ENCODE data around the gene SMIM38. TPM values are rescaled to one million over a fixed set of nuclear protein-coding genes. Genes with fewer than 3 reads are reported as not detected.
"Not testable (repeated sequence)": the region's sequence is repeated elsewhere in the genome, so short reads cannot be mapped to it uniquely, and the experiment has no call there.

The SMIM38 gene
- total and polyA plus RNA-seq, 4 donors, result 0.03 to 1.7 (median 0.07) TPM

DNA sequence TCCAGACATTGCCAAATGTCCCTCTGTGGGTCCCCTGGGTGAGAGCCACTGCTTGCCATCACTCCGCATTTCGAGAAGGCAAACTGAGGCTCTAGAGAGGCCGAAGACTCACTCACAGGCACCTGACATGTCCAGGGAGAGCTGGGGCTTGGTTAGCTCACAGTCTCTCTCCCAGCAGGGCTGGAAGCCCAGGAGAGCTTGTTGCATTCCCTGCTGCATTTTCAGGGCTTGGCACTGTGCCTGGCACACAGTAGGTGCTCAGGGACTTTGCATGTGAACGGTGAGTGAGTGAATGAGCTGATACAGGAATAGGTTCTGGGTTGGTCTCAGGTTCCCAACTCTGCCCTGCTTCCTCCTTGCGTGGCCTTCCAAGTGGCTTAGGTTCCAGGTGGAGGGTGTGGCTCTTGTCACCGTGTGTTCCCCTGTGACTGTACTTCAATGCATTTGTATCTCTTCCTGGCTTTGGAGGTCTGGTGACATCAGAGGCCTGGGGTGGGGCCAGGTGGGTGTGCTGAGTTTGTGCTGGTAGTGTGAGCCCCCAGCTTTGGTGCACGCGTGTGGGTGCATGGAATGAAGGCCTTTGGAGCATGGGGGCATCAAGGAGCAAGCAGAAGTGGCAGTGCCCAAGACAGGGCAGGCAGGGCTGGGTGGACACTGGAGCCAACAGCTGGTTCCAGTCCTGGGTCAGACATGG, 18.4 kb upstream of the SMIM38 start:
- Histone ChIP-seq H3K27ac (ENCODE audit: low read depth in 1 of 2, low read length in 2 of 2) (no peak overlapping the region), H3K36me3 (ENCODE audit: control insufficient read depth in 4 of 4, insufficient read depth in 3 of 4, low read depth in 1 of 4, low read length in 3 of 4) (no peaks in the 10 kb centered on the region), H3K27me3 (ENCODE audit: control insufficient read depth in 4 of 4, insufficient read depth in 4 of 4, low read length in 3 of 4) (no peaks in the 10 kb centered on the region), H3K9me3 (ENCODE audit: control insufficient read depth in 4 of 4, low read length in 3 of 4) (no peaks in the 10 kb centered on the region), H3K9ac (ENCODE audit: low read depth in 1 of 2, low read length in 2 of 2) (no peak overlapping the region), H3K4me1 (ENCODE audit: control insufficient read depth in 4 of 4, insufficient read depth in 4 of 4, low read length in 3 of 4) (peaks cover 0 to 6% (median 2%) of the 10 kb centered on the region in 4 donors), H3K4me3 (ENCODE audit: low read depth in 1 of 3, low read length in 3 of 3) (no peak overlapping the region)
- TF ChIP-seq, protein P1, sequence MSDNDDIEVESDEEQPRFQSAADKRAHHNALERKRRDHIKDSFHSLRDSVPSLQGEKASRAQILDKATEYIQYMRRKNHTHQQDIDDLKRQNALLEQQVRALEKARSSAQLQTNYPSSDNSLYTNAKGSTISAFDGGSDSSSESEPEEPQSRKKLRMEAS (IDR thresholded peaks at IDR 0.05), result no peak
- no peak for TF ChIP-seq NR2F2 (IDR thresholded peaks at IDR 0.05)
- TF ChIP-seq RXRA (IDR thresholded peaks at IDR 0.05), result no peak
- no peak for TF ChIP-seq SP1 (IDR thresholded peaks at IDR 0.05)
- TF ChIP-seq, protein P2, sequence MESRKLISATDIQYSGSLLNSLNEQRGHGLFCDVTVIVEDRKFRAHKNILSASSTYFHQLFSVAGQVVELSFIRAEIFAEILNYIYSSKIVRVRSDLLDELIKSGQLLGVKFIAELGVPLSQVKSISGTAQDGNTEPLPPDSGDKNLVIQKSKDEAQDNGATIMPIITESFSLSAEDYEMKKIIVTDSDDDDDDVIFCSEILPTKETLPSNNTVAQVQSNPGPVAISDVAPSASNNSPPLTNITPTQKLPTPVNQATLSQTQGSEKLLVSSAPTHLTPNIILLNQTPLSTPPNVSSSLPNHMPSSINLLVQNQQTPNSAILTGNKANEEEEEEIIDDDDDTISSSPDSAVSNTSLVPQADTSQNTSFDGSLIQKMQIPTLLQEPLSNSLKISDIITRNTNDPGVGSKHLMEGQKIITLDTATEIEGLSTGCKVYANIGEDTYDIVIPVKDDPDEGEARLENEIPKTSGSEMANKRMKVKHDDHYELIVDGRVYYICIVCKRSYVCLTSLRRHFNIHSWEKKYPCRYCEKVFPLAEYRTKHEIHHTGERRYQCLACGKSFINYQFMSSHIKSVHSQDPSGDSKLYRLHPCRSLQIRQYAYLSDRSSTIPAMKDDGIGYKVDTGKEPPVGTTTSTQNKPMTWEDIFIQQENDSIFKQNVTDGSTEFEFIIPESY (IDR thresholded peaks at IDR 0.05), result no peak
- 91% methylated on average over 8 of the region's 8 CpGs for WGBS
- DNase-seq (ENCODE audit: low spot score), result peak; percentile 30

DNA sequence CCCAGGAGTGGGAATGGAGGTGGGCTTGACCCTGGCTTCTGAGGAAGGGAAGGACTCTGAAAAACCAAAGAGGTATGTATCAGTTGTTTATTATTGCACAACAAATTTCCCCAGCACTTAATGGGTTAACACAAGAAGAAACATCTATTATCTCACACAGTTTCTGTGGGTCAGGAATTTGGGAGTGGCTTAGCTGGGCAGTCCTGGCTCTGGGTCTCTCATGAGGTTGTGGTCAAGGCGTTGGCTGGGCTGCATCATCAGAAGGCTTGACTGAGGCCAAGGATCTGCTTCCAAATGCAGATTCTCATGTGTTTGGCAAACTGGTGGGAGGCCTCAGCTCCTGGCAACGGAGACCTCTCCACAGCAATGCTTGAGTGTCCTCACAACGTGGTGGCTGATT, 17.5 kb upstream of the SMIM38 start:
- DNase-seq (ENCODE audit: low spot score), result peak; percentile 27
- TF ChIP-seq TAF1 (conservative IDR thresholded peaks at IDR 0.05) (no peak), GABPA (IDR thresholded peaks at IDR 0.05 in 1 of 2, conservative IDR thresholded peaks at IDR 0.05 in 1 of 2) (no peak), SP1 (IDR thresholded peaks at IDR 0.05) (no peak), HNF4G (IDR thresholded peaks at IDR 0.05) (no peak), RAD21 (IDR thresholded peaks at IDR 0.05) (no peak), HNF4A (conservative IDR thresholded peaks at IDR 0.05) (no peak), EGR1 (IDR thresholded peaks at IDR 0.05; ENCODE audit: low read depth in 2 of 2) (no peak), NR2F2 (IDR thresholded peaks at IDR 0.05) (no peak), FOXA1 (IDR thresholded peaks at IDR 0.05) (no peak), JUND (IDR thresholded peaks at IDR 0.05) (no peak), YY1 (IDR thresholded peaks at IDR 0.05) (no peak), RXRA (IDR thresholded peaks at IDR 0.05) (no peak)
- TF ChIP-seq, protein P3, sequence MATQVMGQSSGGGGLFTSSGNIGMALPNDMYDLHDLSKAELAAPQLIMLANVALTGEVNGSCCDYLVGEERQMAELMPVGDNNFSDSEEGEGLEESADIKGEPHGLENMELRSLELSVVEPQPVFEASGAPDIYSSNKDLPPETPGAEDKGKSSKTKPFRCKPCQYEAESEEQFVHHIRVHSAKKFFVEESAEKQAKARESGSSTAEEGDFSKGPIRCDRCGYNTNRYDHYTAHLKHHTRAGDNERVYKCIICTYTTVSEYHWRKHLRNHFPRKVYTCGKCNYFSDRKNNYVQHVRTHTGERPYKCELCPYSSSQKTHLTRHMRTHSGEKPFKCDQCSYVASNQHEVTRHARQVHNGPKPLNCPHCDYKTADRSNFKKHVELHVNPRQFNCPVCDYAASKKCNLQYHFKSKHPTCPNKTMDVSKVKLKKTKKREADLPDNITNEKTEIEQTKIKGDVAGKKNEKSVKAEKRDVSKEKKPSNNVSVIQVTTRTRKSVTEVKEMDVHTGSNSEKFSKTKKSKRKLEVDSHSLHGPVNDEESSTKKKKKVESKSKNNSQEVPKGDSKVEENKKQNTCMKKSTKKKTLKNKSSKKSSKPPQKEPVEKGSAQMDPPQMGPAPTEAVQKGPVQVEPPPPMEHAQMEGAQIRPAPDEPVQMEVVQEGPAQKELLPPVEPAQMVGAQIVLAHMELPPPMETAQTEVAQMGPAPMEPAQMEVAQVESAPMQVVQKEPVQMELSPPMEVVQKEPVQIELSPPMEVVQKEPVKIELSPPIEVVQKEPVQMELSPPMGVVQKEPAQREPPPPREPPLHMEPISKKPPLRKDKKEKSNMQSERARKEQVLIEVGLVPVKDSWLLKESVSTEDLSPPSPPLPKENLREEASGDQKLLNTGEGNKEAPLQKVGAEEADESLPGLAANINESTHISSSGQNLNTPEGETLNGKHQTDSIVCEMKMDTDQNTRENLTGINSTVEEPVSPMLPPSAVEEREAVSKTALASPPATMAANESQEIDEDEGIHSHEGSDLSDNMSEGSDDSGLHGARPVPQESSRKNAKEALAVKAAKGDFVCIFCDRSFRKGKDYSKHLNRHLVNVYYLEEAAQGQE (IDR thresholded peaks at IDR 0.05), result no peak
- TF ChIP-seq, protein P4, sequence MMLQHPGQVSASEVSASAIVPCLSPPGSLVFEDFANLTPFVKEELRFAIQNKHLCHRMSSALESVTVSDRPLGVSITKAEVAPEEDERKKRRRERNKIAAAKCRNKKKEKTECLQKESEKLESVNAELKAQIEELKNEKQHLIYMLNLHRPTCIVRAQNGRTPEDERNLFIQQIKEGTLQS (IDR thresholded peaks at IDR 0.05), result no peak
- TF ChIP-seq, protein P1 (IDR thresholded peaks at IDR 0.05), result no peak
- TF ChIP-seq, protein P2 (IDR thresholded peaks at IDR 0.05), result no peak
- TF ChIP-seq, protein P5, sequence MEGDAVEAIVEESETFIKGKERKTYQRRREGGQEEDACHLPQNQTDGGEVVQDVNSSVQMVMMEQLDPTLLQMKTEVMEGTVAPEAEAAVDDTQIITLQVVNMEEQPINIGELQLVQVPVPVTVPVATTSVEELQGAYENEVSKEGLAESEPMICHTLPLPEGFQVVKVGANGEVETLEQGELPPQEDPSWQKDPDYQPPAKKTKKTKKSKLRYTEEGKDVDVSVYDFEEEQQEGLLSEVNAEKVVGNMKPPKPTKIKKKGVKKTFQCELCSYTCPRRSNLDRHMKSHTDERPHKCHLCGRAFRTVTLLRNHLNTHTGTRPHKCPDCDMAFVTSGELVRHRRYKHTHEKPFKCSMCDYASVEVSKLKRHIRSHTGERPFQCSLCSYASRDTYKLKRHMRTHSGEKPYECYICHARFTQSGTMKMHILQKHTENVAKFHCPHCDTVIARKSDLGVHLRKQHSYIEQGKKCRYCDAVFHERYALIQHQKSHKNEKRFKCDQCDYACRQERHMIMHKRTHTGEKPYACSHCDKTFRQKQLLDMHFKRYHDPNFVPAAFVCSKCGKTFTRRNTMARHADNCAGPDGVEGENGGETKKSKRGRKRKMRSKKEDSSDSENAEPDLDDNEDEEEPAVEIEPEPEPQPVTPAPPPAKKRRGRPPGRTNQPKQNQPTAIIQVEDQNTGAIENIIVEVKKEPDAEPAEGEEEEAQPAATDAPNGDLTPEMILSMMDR (IDR thresholded peaks at IDR 0.05; ENCODE audit: low read depth, low read length, missing input control), result no peak
- no peak overlapping the region for H3K4me3 ChIP-seq (ENCODE audit: low read depth in 1 of 3, low read length in 3 of 3)
- WGBS, result 61% methylated on average over 3 of the region's 3 CpGs
- H3K9ac ChIP-seq (ENCODE audit: low read depth in 1 of 2, low read length in 2 of 2), result no peak overlapping the region
- no peaks in the 10 kb centered on the region for H3K36me3 ChIP-seq (ENCODE audit: control insufficient read depth in 4 of 4, insufficient read depth in 3 of 4, low read depth in 1 of 4, low read length in 3 of 4)
- no peaks in the 10 kb centered on the region for H3K27me3 ChIP-seq (ENCODE audit: control insufficient read depth in 4 of 4, insufficient read depth in 4 of 4, low read length in 3 of 4)
- no peaks in the 10 kb centered on the region for H3K9me3 ChIP-seq (ENCODE audit: control insufficient read depth in 4 of 4, low read length in 3 of 4)
- peaks cover 0 to 6% (median 2%) of the 10 kb centered on the region in 4 donors for H3K4me1 ChIP-seq (ENCODE audit: control insufficient read depth in 4 of 4, insufficient read depth in 4 of 4, low read length in 3 of 4)
- no peak overlapping the region for H3K27ac ChIP-seq (ENCODE audit: low read depth in 1 of 2, low read length in 2 of 2)

DNA sequence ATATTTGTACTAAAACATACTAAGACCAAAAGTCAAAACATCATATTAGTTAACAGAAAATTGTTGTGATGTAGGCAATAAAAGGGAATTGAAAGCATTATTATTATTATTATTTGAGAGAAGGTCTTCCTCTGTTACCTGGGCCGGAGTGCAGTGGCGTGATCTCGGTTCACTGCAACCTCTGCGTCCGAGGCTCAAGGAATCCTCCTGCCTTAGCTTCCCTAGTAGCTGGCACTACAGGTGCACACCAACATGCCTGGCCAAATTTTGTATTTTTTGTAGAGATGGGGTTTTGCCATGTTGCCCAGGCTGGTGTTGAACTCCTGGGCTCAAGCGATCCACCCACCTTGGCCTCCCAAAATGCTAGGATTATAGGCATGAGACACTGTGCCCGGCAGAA, 15.6 kb upstream of the SMIM38 start:
- not testable (repeated sequence) for H3K4me3 ChIP-seq (ENCODE audit: low read depth in 1 of 3, low read length in 3 of 3); H3K4me1 ChIP-seq (ENCODE audit: control insufficient read depth in 4 of 4, insufficient read depth in 4 of 4, low read length in 3 of 4); H3K27ac ChIP-seq (ENCODE audit: low read depth in 1 of 2, low read length in 2 of 2); DNase-seq (ENCODE audit: low spot score); H3K36me3 ChIP-seq (ENCODE audit: control insufficient read depth in 4 of 4, insufficient read depth in 3 of 4, low read depth in 1 of 4, low read length in 3 of 4); H3K27me3 ChIP-seq (ENCODE audit: control insufficient read depth in 4 of 4, insufficient read depth in 4 of 4, low read length in 3 of 4); H3K9ac ChIP-seq (ENCODE audit: low read depth in 1 of 2, low read length in 2 of 2); H3K9me3 ChIP-seq (ENCODE audit: control insufficient read depth in 4 of 4, low read length in 3 of 4)
- WGBS, result 98% methylated on average over 7 of the region's 7 CpGs
